H1 (cell line): ENCODE results near the gene CACNA1C. TPM values are rescaled to one million over a fixed set of nuclear protein-coding genes. Genes with fewer than 3 reads are reported as not detected.
A peak's percentile ranks its signal among the peaks of the same experiment; 100 is the strongest.

ENCODE experiments used
- CBX5 ChIP-seq: fragments of 300-800, 300-1000 bp; sonication (generic); IDR thresholded peaks from 2 replicates; pipeline ENCODE4 v1.7.1; 2016; ENCODE audit warnings: antibody characterized with exemption, low read length, low read depth
- EP300 ChIP-seq, 2 experiments: IDR thresholded peaks; 1 replicate in 1 of 2; 2 replicates in 1 of 2; pipeline ENCODE4 v1.6.1; 2011 to 2012; ENCODE audit warnings: low read depth in 2 of 2, low read length in 2 of 2, mild to moderate bottlenecking in 2 of 2, borderline replicate concordance in 1 of 2, inconsistent platforms in 1 of 2, moderate library complexity in 1 of 2
- KDM4A ChIP-seq: IDR thresholded peaks from one replicate; pipeline ENCODE4 v1.7.1; 2012; ENCODE audit warnings: low read depth, mild to moderate bottlenecking, moderate library complexity, low read length, inconsistent platforms; ENCODE audit not compliant: severe bottlenecking
- PHF8 ChIP-seq: fragments of 200-600 bp; sonication (generic); conservative IDR thresholded peaks from 2 replicates; pipeline ENCODE4 v1.7.1; 2012; ENCODE audit warnings: low read depth, mild to moderate bottlenecking, inconsistent platforms, low read length, moderate library complexity
- SUZ12 ChIP-seq: fragments of 200-600 bp; sonication (generic); IDR thresholded peaks from 2 replicates; pipeline ENCODE4 v1.6.1; 2012; ENCODE audit warnings: mild to moderate bottlenecking, inconsistent platforms, low read length, moderate library complexity, mixed read lengths
- YY1 ChIP-seq: IDR thresholded peaks from 2 replicates; pipeline ENCODE4 v1.6.1; 2011; ENCODE audit warnings: low read depth, mild to moderate bottlenecking, low read length
- polyA plus RNA-seq, 7 experiments: library from polyadenylated mRNA; depleted of rRNA in 3 of 7; stranded (reverse) in 5 of 7; unstranded in 2 of 7; fragments of >200 nt in 5 of 7; fragments of 200-250 nt in 2 of 7; gene quantifications; 1 replicate in 5 of 7; 2 replicates in 1 of 7; 4 replicates in 1 of 7; pipeline versions ENCODE4 v1.2.1 to v1.2.3, GENCODE V29; 2011 to 2013; ENCODE audit warnings: missing spikeins in 2 of 7, mixed read lengths in 2 of 7
- total RNA-seq: library from RNA; stranded (reverse); fragmentation: NEBNext Ultra II Directional; extraction: Animal tissue kit (Norgen Biotek cat#: 25700); gene quantifications from 2 replicates; pipeline ENCODE4 v1.2.1, GENCODE V29; 2021
- TF ChIP-seq, protein P1 (sequence below): IDR thresholded peaks from 2 replicates; pipeline ENCODE4 v1.6.1; 2012; ENCODE audit warnings: low read length, inconsistent platforms
- TF ChIP-seq, protein P2 (sequence below): fragments of 300-600 bp; sonication (generic); IDR thresholded peaks from 2 replicates; pipeline ENCODE4 v1.7.1; 2012; ENCODE audit warnings: low read length, moderate library complexity, mild to moderate bottlenecking, inconsistent platforms; ENCODE audit not compliant: insufficient replicate concordance

The CACNA1C gene
- total and polyA plus RNA-seq, 2 of the 8 experiments (the other 6 are each of a cell fraction or from before 2014, with no cell fraction given): 1.3 TPM

DNA sequence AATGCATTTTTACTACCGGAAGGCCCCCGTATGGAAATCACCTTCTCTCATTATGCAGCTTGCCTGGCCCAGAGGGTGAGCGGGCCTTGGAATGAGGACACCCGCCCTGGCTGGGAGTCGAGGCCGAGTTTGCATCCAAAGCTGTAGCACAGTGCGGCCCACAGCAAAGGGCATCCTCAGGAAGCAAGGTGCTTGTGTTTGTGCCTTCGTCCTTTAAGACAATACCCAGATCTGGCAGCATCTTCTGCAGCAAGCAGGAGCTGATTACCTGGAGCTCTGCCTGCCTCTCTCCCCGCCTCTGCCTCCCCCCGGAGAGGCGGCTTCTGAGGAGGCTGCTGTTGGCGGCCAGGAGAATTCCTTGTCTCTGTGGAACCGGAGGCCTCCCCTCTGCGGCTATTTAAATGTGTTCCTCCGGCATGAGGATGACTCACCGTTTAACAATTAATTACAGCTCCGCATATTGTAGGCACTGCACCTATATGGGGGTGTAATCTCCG is 145.3 kb downstream of the CACNA1C start (continued):
- TF ChIP-seq EP300 (IDR thresholded peaks at IDR 0.05; ENCODE audit: borderline replicate concordance in 1 of 2, low read depth in 2 of 2, low read length in 2 of 2) (0 out of 3 replicates have a peak, but pooled peaks of 1 of the 2 experiments have one; percentile 29), PHF8 (0 out of 2 replicates have a peak, but pooled peaks have one; percentile 30), CBX5 (no peak), SUZ12 (no peak), KDM4A (no peak), YY1 (0 out of 2 replicates have a peak, but pooled peaks have one; percentile 22)
- TF ChIP-seq, protein P1, sequence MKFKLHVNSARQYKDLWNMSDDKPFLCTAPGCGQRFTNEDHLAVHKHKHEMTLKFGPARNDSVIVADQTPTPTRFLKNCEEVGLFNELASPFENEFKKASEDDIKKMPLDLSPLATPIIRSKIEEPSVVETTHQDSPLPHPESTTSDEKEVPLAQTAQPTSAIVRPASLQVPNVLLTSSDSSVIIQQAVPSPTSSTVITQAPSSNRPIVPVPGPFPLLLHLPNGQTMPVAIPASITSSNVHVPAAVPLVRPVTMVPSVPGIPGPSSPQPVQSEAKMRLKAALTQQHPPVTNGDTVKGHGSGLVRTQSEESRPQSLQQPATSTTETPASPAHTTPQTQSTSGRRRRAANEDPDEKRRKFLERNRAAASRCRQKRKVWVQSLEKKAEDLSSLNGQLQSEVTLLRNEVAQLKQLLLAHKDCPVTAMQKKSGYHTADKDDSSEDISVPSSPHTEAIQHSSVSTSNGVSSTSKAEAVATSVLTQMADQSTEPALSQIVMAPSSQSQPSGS: no peak
- TF ChIP-seq, protein P2, sequence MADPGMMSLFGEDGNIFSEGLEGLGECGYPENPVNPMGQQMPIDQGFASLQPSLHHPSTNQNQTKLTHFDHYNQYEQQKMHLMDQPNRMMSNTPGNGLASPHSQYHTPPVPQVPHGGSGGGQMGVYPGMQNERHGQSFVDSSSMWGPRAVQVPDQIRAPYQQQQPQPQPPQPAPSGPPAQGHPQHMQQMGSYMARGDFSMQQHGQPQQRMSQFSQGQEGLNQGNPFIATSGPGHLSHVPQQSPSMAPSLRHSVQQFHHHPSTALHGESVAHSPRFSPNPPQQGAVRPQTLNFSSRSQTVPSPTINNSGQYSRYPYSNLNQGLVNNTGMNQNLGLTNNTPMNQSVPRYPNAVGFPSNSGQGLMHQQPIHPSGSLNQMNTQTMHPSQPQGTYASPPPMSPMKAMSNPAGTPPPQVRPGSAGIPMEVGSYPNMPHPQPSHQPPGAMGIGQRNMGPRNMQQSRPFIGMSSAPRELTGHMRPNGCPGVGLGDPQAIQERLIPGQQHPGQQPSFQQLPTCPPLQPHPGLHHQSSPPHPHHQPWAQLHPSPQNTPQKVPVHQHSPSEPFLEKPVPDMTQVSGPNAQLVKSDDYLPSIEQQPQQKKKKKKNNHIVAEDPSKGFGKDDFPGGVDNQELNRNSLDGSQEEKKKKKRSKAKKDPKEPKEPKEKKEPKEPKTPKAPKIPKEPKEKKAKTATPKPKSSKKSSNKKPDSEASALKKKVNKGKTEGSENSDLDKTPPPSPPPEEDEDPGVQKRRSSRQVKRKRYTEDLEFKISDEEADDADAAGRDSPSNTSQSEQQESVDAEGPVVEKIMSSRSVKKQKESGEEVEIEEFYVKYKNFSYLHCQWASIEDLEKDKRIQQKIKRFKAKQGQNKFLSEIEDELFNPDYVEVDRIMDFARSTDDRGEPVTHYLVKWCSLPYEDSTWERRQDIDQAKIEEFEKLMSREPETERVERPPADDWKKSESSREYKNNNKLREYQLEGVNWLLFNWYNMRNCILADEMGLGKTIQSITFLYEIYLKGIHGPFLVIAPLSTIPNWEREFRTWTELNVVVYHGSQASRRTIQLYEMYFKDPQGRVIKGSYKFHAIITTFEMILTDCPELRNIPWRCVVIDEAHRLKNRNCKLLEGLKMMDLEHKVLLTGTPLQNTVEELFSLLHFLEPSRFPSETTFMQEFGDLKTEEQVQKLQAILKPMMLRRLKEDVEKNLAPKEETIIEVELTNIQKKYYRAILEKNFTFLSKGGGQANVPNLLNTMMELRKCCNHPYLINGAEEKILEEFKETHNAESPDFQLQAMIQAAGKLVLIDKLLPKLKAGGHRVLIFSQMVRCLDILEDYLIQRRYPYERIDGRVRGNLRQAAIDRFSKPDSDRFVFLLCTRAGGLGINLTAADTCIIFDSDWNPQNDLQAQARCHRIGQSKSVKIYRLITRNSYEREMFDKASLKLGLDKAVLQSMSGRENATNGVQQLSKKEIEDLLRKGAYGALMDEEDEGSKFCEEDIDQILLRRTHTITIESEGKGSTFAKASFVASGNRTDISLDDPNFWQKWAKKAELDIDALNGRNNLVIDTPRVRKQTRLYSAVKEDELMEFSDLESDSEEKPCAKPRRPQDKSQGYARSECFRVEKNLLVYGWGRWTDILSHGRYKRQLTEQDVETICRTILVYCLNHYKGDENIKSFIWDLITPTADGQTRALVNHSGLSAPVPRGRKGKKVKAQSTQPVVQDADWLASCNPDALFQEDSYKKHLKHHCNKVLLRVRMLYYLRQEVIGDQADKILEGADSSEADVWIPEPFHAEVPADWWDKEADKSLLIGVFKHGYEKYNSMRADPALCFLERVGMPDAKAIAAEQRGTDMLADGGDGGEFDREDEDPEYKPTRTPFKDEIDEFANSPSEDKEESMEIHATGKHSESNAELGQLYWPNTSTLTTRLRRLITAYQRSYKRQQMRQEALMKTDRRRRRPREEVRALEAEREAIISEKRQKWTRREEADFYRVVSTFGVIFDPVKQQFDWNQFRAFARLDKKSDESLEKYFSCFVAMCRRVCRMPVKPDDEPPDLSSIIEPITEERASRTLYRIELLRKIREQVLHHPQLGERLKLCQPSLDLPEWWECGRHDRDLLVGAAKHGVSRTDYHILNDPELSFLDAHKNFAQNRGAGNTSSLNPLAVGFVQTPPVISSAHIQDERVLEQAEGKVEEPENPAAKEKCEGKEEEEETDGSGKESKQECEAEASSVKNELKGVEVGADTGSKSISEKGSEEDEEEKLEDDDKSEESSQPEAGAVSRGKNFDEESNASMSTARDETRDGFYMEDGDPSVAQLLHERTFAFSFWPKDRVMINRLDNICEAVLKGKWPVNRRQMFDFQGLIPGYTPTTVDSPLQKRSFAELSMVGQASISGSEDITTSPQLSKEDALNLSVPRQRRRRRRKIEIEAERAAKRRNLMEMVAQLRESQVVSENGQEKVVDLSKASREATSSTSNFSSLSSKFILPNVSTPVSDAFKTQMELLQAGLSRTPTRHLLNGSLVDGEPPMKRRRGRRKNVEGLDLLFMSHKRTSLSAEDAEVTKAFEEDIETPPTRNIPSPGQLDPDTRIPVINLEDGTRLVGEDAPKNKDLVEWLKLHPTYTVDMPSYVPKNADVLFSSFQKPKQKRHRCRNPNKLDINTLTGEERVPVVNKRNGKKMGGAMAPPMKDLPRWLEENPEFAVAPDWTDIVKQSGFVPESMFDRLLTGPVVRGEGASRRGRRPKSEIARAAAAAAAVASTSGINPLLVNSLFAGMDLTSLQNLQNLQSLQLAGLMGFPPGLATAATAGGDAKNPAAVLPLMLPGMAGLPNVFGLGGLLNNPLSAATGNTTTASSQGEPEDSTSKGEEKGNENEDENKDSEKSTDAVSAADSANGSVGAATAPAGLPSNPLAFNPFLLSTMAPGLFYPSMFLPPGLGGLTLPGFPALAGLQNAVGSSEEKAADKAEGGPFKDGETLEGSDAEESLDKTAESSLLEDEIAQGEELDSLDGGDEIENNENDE: no peak
